OCI-LY1 (cell line): ENCODE data around the gene NAA80.

ENCODE experiments used
- CTCF ChIP-seq: fragments of 200-600 bp; sonication (generic), shearing (Covaris generic); IDR thresholded peaks from 2 replicates; pipeline ENCODE4 v1.5.1; 2017; ENCODE audit warnings: mild to moderate bottlenecking, antibody characterized with exemption, low read length, moderate library complexity, mixed read lengths
- EZH2 ChIP-seq: fragments of 200-600 bp; sonication (generic), shearing (Covaris generic); IDR thresholded peaks from 2 replicates; pipeline ENCODE4 v1.8.0; 2017; ENCODE audit warnings: borderline replicate concordance, mixed run types, mild to moderate bottlenecking, antibody characterized with exemption, low read length, moderate library complexity, mixed read lengths

GRCh38 chr3:50269977-50270413, 29.2 kb downstream of the NAA80 start:
- no peak for TF ChIP-seq CTCF
- TF ChIP-seq EZH2, result no peak
